ENCODE data around the gene RAMP3. TPM values are rescaled to one million over a fixed set of nuclear protein-coding genes. Genes with fewer than 3 reads are reported as not detected.

The RAMP3 gene
- total and polyA plus RNA-seq, 10 of the 15 experiments (the other 5 are each of a cell fraction or from before 2014, with no cell fraction given) = not detected

GRCh38 chr7:45225948-45226335 lies 68.4 kb downstream of the RAMP3 start (continued):
- TF ChIP-seq, protein P1, sequence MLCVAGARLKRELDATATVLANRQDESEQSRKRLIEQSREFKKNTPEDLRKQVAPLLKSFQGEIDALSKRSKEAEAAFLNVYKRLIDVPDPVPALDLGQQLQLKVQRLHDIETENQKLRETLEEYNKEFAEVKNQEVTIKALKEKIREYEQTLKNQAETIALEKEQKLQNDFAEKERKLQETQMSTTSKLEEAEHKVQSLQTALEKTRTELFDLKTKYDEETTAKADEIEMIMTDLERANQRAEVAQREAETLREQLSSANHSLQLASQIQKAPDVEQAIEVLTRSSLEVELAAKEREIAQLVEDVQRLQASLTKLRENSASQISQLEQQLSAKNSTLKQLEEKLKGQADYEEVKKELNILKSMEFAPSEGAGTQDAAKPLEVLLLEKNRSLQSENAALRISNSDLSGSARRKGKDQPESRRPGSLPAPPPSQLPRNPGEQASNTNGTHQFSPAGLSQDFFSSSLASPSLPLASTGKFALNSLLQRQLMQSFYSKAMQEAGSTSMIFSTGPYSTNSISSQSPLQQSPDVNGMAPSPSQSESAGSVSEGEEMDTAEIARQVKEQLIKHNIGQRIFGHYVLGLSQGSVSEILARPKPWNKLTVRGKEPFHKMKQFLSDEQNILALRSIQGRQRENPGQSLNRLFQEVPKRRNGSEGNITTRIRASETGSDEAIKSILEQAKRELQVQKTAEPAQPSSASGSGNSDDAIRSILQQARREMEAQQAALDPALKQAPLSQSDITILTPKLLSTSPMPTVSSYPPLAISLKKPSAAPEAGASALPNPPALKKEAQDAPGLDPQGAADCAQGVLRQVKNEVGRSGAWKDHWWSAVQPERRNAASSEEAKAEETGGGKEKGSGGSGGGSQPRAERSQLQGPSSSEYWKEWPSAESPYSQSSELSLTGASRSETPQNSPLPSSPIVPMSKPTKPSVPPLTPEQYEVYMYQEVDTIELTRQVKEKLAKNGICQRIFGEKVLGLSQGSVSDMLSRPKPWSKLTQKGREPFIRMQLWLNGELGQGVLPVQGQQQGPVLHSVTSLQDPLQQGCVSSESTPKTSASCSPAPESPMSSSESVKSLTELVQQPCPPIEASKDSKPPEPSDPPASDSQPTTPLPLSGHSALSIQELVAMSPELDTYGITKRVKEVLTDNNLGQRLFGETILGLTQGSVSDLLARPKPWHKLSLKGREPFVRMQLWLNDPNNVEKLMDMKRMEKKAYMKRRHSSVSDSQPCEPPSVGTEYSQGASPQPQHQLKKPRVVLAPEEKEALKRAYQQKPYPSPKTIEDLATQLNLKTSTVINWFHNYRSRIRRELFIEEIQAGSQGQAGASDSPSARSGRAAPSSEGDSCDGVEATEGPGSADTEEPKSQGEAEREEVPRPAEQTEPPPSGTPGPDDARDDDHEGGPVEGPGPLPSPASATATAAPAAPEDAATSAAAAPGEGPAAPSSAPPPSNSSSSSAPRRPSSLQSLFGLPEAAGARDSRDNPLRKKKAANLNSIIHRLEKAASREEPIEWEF (IDR thresholded peaks at IDR 0.05; ENCODE audit: insufficient replicate concordance, low read depth, low read length) = no peak

DNA sequence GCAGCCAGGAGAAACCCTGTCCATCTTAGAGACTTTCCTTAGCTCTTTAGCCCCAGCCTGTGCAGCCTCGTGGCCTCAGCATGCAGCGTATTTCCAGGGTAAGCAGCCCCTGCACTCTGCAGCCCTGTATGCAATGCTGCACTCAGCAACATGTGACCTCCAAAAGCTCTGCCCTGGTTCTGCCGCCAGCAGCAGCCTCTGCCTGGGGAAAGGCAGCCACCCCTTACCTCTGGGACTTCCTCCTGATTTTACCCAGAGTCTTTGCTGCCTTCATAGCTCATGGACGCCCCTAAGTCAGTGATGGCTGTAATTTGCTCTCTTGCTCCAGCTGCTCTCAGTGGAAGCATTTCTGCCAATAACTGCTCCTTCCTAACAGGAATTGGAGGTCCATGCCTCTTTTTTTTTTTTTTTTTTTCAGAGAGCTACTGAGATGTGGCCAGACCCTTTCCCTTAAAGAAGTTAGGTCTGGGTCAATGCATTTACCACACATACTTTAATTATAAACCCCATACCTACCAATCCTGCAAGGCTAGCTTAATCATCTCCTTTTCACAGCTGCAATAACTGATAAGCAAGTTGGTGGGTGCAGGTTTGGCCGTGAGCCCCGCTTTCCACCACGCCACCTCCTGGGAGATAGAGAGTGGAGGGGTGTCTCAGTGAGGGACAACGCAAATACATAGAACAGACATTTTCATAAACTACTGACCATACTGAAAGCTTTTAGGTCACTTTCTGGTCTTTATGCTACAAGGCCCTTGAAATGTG lies 71.7 kb downstream of the RAMP3 start:
- RAD21 ChIA-PET (ENCODE audit: unreplicated experiment) = interaction anchor here (0.6 kb wide), 1 partner anchor 324 kb away, joined by 4 read pairs; no protein-coding TSS in a partner anchor
- Histone ChIP-seq H3K9ac (ENCODE audit: control insufficient read depth, insufficient read depth, low read length) (no peak overlapping the region), H4K20me1 (ENCODE audit: control insufficient read depth, insufficient read depth) (no peaks in the 10 kb centered on the region), H3K36me3 (ENCODE audit: control insufficient read depth in 2 of 2, insufficient read depth in 2 of 2, low read length in 1 of 2) (no peaks in the 10 kb centered on the region), H3K79me2 (ENCODE audit: control insufficient read depth, insufficient read depth, low read length) (no peaks in the 10 kb centered on the region), H3K4me2 (ENCODE audit: control insufficient read depth, insufficient read depth) (no peak overlapping the region), H3K27ac (ENCODE audit: control insufficient read depth, insufficient read depth) (no peak overlapping the region), H3K9me3 (replicated peaks; ENCODE audit: control insufficient read depth, insufficient read depth, low read length) (no peaks in the 10 kb centered on the region), H3K4me1 (ENCODE audit: control insufficient read depth, insufficient read depth, low read length) (no peaks in the 10 kb centered on the region), H3K4me3 (no peak overlapping the region), H3K27me3 (replicated peaks in 1 of 2; ENCODE audit: control insufficient read depth in 2 of 2, insufficient read depth in 2 of 2, low read length in 1 of 2) (peaks cover 0 to 8% of the 10 kb centered on the region in 2 experiments), H2AFZ (ENCODE audit: control insufficient read depth, low read depth, low read length) (no peak overlapping the region)
- BruUV-seq (replicated peaks) = no TSS peak
- TF ChIP-seq RBBP5 (conservative IDR thresholded peaks at IDR 0.05) (no peak), MYC (IDR thresholded peaks at IDR 0.05; ENCODE audit: insufficient read depth, insufficient read length, insufficient replicate concordance, low read length, severe bottlenecking) (no peak), GABPA (IDR thresholded peaks at IDR 0.05; ENCODE audit: low read depth) (no peak), WRNIP1 (IDR thresholded peaks at IDR 0.05; ENCODE audit: borderline replicate concordance, low read depth, low read length) (no peak), LARP7 (IDR thresholded peaks at IDR 0.05) (no peak), NR2C2 (IDR thresholded peaks at IDR 0.05; ENCODE audit: borderline replicate concordance, control insufficient read depth, insufficient read length, low read depth) (no peak), ZNF384 (IDR thresholded peaks at IDR 0.05; ENCODE audit: borderline replicate concordance, low read depth, low read length) (no peak), USF2 (IDR thresholded peaks at IDR 0.05; ENCODE audit: borderline replicate concordance, low read depth, low read length) (no peak), PML (IDR thresholded peaks at IDR 0.05; ENCODE audit: low read length) (no peak)
- TF ChIP-seq, protein P2, sequence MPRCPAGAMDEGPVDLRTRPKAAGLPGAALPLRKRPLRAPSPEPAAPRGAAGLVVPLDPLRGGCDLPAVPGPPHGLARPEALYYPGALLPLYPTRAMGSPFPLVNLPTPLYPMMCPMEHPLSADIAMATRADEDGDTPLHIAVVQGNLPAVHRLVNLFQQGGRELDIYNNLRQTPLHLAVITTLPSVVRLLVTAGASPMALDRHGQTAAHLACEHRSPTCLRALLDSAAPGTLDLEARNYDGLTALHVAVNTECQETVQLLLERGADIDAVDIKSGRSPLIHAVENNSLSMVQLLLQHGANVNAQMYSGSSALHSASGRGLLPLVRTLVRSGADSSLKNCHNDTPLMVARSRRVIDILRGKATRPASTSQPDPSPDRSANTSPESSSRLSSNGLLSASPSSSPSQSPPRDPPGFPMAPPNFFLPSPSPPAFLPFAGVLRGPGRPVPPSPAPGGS (IDR thresholded peaks at IDR 0.05; ENCODE audit: borderline replicate concordance, insufficient read depth, low read depth, low read length, poor library complexity, severe bottlenecking) = no peak
- POLR2A ChIA-PET = interaction anchor here (0.7 to 0.9 kb wide), 2 partner anchors 9 to 57 kb away, joined by 7 read pairs; no protein-coding TSS in a partner anchor
- DNase-seq (ENCODE audit: low read depth, low spot score) = no peak
- CTCF ChIA-PET = no interaction called here
- WGBS (ENCODE audit: insufficient coverage, insufficient replicate concordance, low lambda C conversion rate, missing lambda C conversion rate) = 21% methylated on average over 8 of the region's 8 CpGs
- in situ Hi-C loops (cut with MboI) = no loop called here
- ATAC-seq = no peak
- FAIRE-seq = no peak
- SMC1A ChIA-PET (ENCODE audit: uncharacterized antibody, unreplicated experiment) = no interaction called here
- intact Hi-C loops (cut with micrococcal nuclease; ENCODE audit: unreplicated experiment) = no loop called here

Measured in GM12878 (cell line).